GM23338 (cell line): ENCODE results near the gene ARRDC1. TPM values are rescaled to one million over a fixed set of nuclear protein-coding genes. Genes with fewer than 3 reads are reported as not detected.

Experiments
- ATAC-seq: fragments of 200-7000 bp; cut with Tn5 transposase; 3 replicates; pipeline ENCODE4 v1.9.1; 2020
- DNase-seq: peaks from one replicate; pipeline ENCODE4 v3.0.0-alpha.2; 2015; ENCODE audit warnings: low spot score
- H2AFZ ChIP-seq: fragments of 200-600 bp; sonication (generic); 2 replicates; pipeline ENCODE4 v1.8.0; 2016; ENCODE audit warnings: antibody characterized with exemption, mild to moderate bottlenecking, moderate library complexity
- H3F3A ChIP-seq: fragments of 200-600 bp; sonication (generic); replicated peaks from 2 replicates; pipeline ENCODE4 v1.8.0; 2017; ENCODE audit warnings: antibody characterized with exemption, mixed run types, low read depth
- H3K27ac ChIP-seq: fragments of 200-600 bp; sonication (generic); 2 replicates; pipeline ENCODE4 v1.6.1; 2016; ENCODE audit warnings: low read depth
- H3K27me3 ChIP-seq: fragments of 200-600 bp; sonication (generic); 2 replicates; pipeline ENCODE4 v1.8.0; 2016; ENCODE audit warnings: mild to moderate bottlenecking, mixed run types, moderate library complexity; ENCODE audit not compliant: insufficient read depth
- H3K36me3 ChIP-seq: fragments of 200-600 bp; sonication (generic); 2 replicates; pipeline ENCODE4 v1.8.0; 2016; ENCODE audit warnings: mild to moderate bottlenecking; ENCODE audit not compliant: insufficient read depth
- H3K4me1 ChIP-seq: fragments of 200-600 bp; sonication (generic); 2 replicates; pipeline ENCODE4 v1.8.0; 2016; ENCODE audit warnings: mild to moderate bottlenecking, moderate library complexity; ENCODE audit not compliant: insufficient read depth
- H3K4me2 ChIP-seq: fragments of 200-600 bp; sonication (generic); 2 replicates; pipeline ENCODE4 v1.7.1; 2017; ENCODE audit warnings: mixed run types
- H3K4me3 ChIP-seq: fragments of 200-600 bp; sonication (generic); 2 replicates; pipeline ENCODE4 v1.6.1; 2016; ENCODE audit warnings: mixed run types
- H3K79me2 ChIP-seq: fragments of 200-600 bp; sonication (generic); replicated peaks from 2 replicates; pipeline ENCODE4 v1.8.0; 2017; ENCODE audit warnings: mild to moderate bottlenecking; ENCODE audit not compliant: insufficient read depth
- H3K9me2 ChIP-seq: fragments of 200-600 bp; sonication (generic); 2 replicates; pipeline ENCODE4 v1.8.0; 2017; ENCODE audit not compliant: insufficient read depth
- H4K20me1 ChIP-seq: fragments of 200-600 bp; sonication (generic); replicated peaks from 2 replicates; pipeline ENCODE4 v1.8.0; 2017; ENCODE audit warnings: mild to moderate bottlenecking; ENCODE audit not compliant: insufficient read depth
- H3K27ac Mint-ChIP-seq: 2 replicates; pipeline ENCODE4 v1.8.0; 2020; ENCODE audit warnings: inconsistent platforms, mild to moderate bottlenecking, moderate library complexity, mixed read lengths
- H3K27me3 Mint-ChIP-seq: 3 replicates; pipeline ENCODE4 v1.8.0; 2022; ENCODE audit warnings: low read depth, mild to moderate bottlenecking, moderate library complexity, mixed read lengths, inconsistent platforms; ENCODE audit not compliant: insufficient read depth, poor library complexity
- H3K36me3 Mint-ChIP-seq: 3 replicates; pipeline ENCODE4 v1.8.0; 2021; ENCODE audit warnings: low read depth, mild to moderate bottlenecking, inconsistent platforms, moderate library complexity, mixed read lengths
- H3K4me1 Mint-ChIP-seq: 3 replicates; pipeline ENCODE4 v1.8.0; 2020; ENCODE audit warnings: mild to moderate bottlenecking, inconsistent platforms, mixed read lengths
- H3K4me3 Mint-ChIP-seq: 3 replicates; pipeline ENCODE4 v1.8.0; 2021; ENCODE audit warnings: moderate library complexity, mild to moderate bottlenecking, inconsistent platforms, mixed read lengths
- H3K9me3 Mint-ChIP-seq: 3 replicates; pipeline ENCODE4 v1.8.0; 2020; ENCODE audit warnings: moderate library complexity, mild to moderate bottlenecking, inconsistent platforms, mixed read lengths
- CREB1 ChIP-seq: fragments of 250-450 bp; sonication (Bioruptor Pico); IDR thresholded peaks from 2 replicates; pipeline ENCODE4 v1.5.0; 2020; ENCODE audit warnings: low read depth, mild to moderate bottlenecking, moderate library complexity
- CTCF ChIP-seq, 2 experiments: fragments of 200-600 bp in 1 of 2; sonication (generic) in 1 of 2; conservative IDR thresholded peaks; 2 replicates each; pipeline versions ENCODE4 v1.5.1 to v1.6.1; 2016 to 2017; ENCODE audit warnings: antibody characterized with exemption in 2 of 2, low read depth in 2 of 2, mild to moderate bottlenecking in 2 of 2, moderate library complexity in 1 of 2
- ETS1 ChIP-seq: IDR thresholded peaks from 2 replicates; pipeline ENCODE4 v1.6.1; 2016; ENCODE audit warnings: antibody characterized with exemption
- EZH2 ChIP-seq: fragments of 200-600 bp; sonication (generic); IDR thresholded peaks from one replicate; pipeline ENCODE4 v1.8.0; 2017; ENCODE audit warnings: antibody characterized with exemption, mild to moderate bottlenecking, low read depth; ENCODE audit not compliant: unreplicated experiment
- EZH2phosphoT487 ChIP-seq: fragments of 200-600 bp; sonication (generic); IDR thresholded peaks from one replicate; pipeline ENCODE4 v1.8.1; 2018; ENCODE audit warnings: antibody characterized with exemption; ENCODE audit not compliant: unreplicated experiment
- JUNB ChIP-seq: IDR thresholded peaks from one replicate; pipeline ENCODE4 v1.6.1; 2016; ENCODE audit warnings: antibody characterized with exemption; ENCODE audit not compliant: unreplicated experiment
- NANOG ChIP-seq: IDR thresholded peaks from 2 replicates; pipeline ENCODE4 v1.6.1; 2016; ENCODE audit warnings: antibody characterized with exemption, borderline replicate concordance
- POLR2AphosphoS5 ChIP-seq: IDR thresholded peaks from 2 replicates; pipeline ENCODE4 v1.6.1; 2016; ENCODE audit warnings: antibody characterized with exemption, low read depth
- REST ChIP-seq: IDR thresholded peaks from one replicate; pipeline ENCODE4 v1.6.1; 2018; ENCODE audit warnings: antibody characterized with exemption; ENCODE audit not compliant: unreplicated experiment
- STAT1 ChIP-seq: IDR thresholded peaks from one replicate; pipeline ENCODE4 v1.6.1; 2016; ENCODE audit warnings: antibody characterized with exemption; ENCODE audit not compliant: unreplicated experiment
- ZNF114 ChIP-seq: fragments of 250-450 bp; sonication (Bioruptor Pico); IDR thresholded peaks from 2 replicates; pipeline ENCODE4 v1.5.0; 2020; ENCODE audit warnings: mild to moderate bottlenecking, moderate library complexity
- ZNF331 ChIP-seq: fragments of 250-450 bp; sonication (Bioruptor Pico); IDR thresholded peaks from 2 replicates; pipeline ENCODE4 v1.5.0; 2020; ENCODE audit warnings: low read depth, mild to moderate bottlenecking, moderate library complexity
- ZNF462 ChIP-seq: fragments of 250-450 bp; sonication (Bioruptor Pico); IDR thresholded peaks from 2 replicates; pipeline ENCODE4 v1.5.0; 2020; ENCODE audit warnings: mild to moderate bottlenecking, moderate library complexity
- polyA plus RNA-seq: library from polyadenylated mRNA; unstranded; fragments of >200 nt; fragmentation: Nextera tagmentation; extraction: Ambion mirVana; gene quantifications from 2 replicates; pipeline ENCODE4 v1.2.1, GENCODE V29; 2016
- total RNA-seq: library from RNA; depleted of rRNA; stranded (reverse); fragments of >200 nt; shearing (Covaris generic); gene quantifications from 2 replicates; pipeline ENCODE4 v1.2.3, GENCODE V29; 2014

The ARRDC1 gene
- total and polyA plus RNA-seq, 2 experiments from 2014 or later: 36.6 to 63.8 TPM

- H4K20me1 ChIP-seq: peaks cover 14% of the 10 kb centered on the region
- Mint-ChIP-seq H3K9me3 (no peaks in the 10 kb centered on the region; the same call in 2 of the 3 replicates), H3K27me3 (peaks cover 34% of the 10 kb centered on the region), H3K4me3 (no peak overlapping the region), H3K4me1 (peaks cover 30% of the 10 kb centered on the region), H3K36me3 (peaks cover 70% of the 10 kb centered on the region), H3K27ac (no peak overlapping the region)
- TF ChIP-seq STAT1: no peak
- TF ChIP-seq REST: no peak
- no peak for TF ChIP-seq ZNF462 (CRISPR knock-in tag)
- TF ChIP-seq EZH2: no peak
- TF ChIP-seq ZNF114: no peak
- no peak for TF ChIP-seq ETS1
- TF ChIP-seq CTCF (conservative IDR thresholded peaks at IDR 0.05; ENCODE audit: low read depth in 2 of 2): no peak
- TF ChIP-seq EZH2phosphoT487: no peak
- no peak for TF ChIP-seq POLR2AphosphoS5
- no peak for TF ChIP-seq CREB1
- TF ChIP-seq JUNB: no peak
- no peak for TF ChIP-seq NANOG
- no peak for TF ChIP-seq ZNF331 (CRISPR knock-in tag)
- H3K4me3 ChIP-seq: no peak overlapping the region
- no peak overlapping the region for H3K4me2 ChIP-seq
- ATAC-seq (no peak), DNase-seq (no peak)
- no peaks in the 10 kb centered on the region for H3K27me3 ChIP-seq
- H3K9me2 ChIP-seq: no peaks in the 10 kb centered on the region
- peaks cover 19% of the 10 kb centered on the region for H3K36me3 ChIP-seq
- H3K27ac ChIP-seq: no peak overlapping the region
- H3K4me1 ChIP-seq: peaks cover 11% of the 10 kb centered on the region
- H2AFZ ChIP-seq: no peak overlapping the region
- H3K79me2 ChIP-seq: peaks cover 15% of the 10 kb centered on the region
- H3F3A ChIP-seq: peaks cover 19% of the 10 kb centered on the region; the same call in 1 of the 2 replicates
Observed at GRCh38 chr9:137583347-137583746, 22.1 kb upstream of the ARRDC1 start.
